B cell (primary cell): ENCODE data around the gene TBC1D23. TPM values are rescaled to one million over a fixed set of nuclear protein-coding genes. Genes with fewer than 3 reads are reported as not detected.

Source experiments
- ATAC-seq: fragments of 200-7000 bp; cut with Tn5 transposase; one replicate; pipeline ENCODE4 v1.10.0; 2021; ENCODE audit warnings: low read depth, mild to moderate bottlenecking, moderate number of reproducible peaks, moderate library complexity
- CTCF ChIA-PET: fragments of 350-600 bp; sonication (Branson Sonifier 250); formaldehyde crosslinking; loops from one replicate; lab custom pipeline; 2021; ENCODE audit warnings: antibody characterized with exemption, inconsistent platforms; lab: Charles Lee
- POLR2A ChIA-PET: fragments of 350-600 bp; sonication (Branson Sonifier 250); formaldehyde crosslinking; loops from one replicate; lab custom pipeline; 2021; ENCODE audit warnings: antibody characterized with exemption; lab: Charles Lee
- DNase-seq: peaks from one replicate; pipeline ENCODE4 v3.0.0; 2013
- H2AFZ ChIP-seq: 2 replicates; pipeline ENCODE4 v1.6.1; 2012; ENCODE audit warnings: mild to moderate bottlenecking, low read depth, low read length; ENCODE audit not compliant: insufficient read depth, poor library complexity, severe bottlenecking
- H3K27ac ChIP-seq, 2 donors: 1 replicate in 1 of 2; 2 replicates in 1 of 2; pipeline ENCODE4 v1.5.1; 2012 to 2013; ENCODE audit warnings: low read length in 2 of 2, mild to moderate bottlenecking in 2 of 2, moderate library complexity in 1 of 2
- H3K27me3 ChIP-seq, 4 experiments: fragments of 200-600 bp in 1 of 4; sonication (generic) in 1 of 4; replicated peaks in 1 of 4; 1 replicate in 2 of 4; 2 replicates in 2 of 4; pipeline versions ENCODE4 v1.6.1 to v1.7.0; 2013 to 2016; ENCODE audit warnings: low read length in 3 of 4, mild to moderate bottlenecking in 2 of 4, mixed read lengths in 1 of 4, moderate library complexity in 1 of 4; ENCODE audit not compliant: insufficient read depth in 4 of 4, control insufficient read depth in 3 of 4; ENCODE audit errors: control extremely low read depth in 1 of 4
- H3K36me3 ChIP-seq, 2 experiments: replicated peaks in 1 of 2; 1 replicate in 1 of 2; 2 replicates in 1 of 2; pipeline versions ENCODE4 v1.6.1 to v1.7.1; 2013; ENCODE audit warnings: low read length in 1 of 2; ENCODE audit not compliant: insufficient read depth in 2 of 2, control insufficient read depth in 1 of 2; ENCODE audit errors: control extremely low read depth in 1 of 2, extremely low read depth in 1 of 2
- H3K4me1 ChIP-seq, 2 donors: fragments of 200-600 bp in 1 of 2; sonication (generic) in 1 of 2; 1 replicate in 1 of 2; 2 replicates in 1 of 2; pipeline versions ENCODE4 v1.5.1 to v1.6.1; 2013 to 2017; ENCODE audit warnings: low read length in 2 of 2; ENCODE audit not compliant: control insufficient read depth in 2 of 2, insufficient read depth in 2 of 2
- H3K4me2 ChIP-seq: replicated peaks from 2 replicates; pipeline ENCODE3; 2012; ENCODE audit warnings: mild to moderate bottlenecking, low read depth, low read length; ENCODE audit not compliant: poor library complexity, severe bottlenecking
- H3K4me3 ChIP-seq, 5 experiments: fragments of 200-600 bp in 1 of 5; sonication (generic) in 1 of 5; 1 replicate in 3 of 5; 2 replicates in 2 of 5; pipeline versions ENCODE4 v1.5.1 to v1.7.0; 2011 to 2016; ENCODE audit warnings: low read length in 4 of 5, mild to moderate bottlenecking in 4 of 5, low read depth in 2 of 5, control low read depth in 1 of 5, moderate library complexity in 1 of 5; ENCODE audit not compliant: insufficient read depth in 1 of 5; ENCODE audit errors: control extremely low read depth in 1 of 5, extremely low read depth in 1 of 5
- H3K79me2 ChIP-seq: fragments of 200-600 bp; sonication (generic); one replicate; pipeline ENCODE4 v1.6.0; 2016; ENCODE audit warnings: low read length; ENCODE audit not compliant: control insufficient read depth, insufficient read depth
- H3K9ac ChIP-seq: fragments of 200-600 bp; sonication (generic); 2 replicates; pipeline ENCODE4 v1.6.1; 2017; ENCODE audit warnings: mild to moderate bottlenecking, low read length, moderate library complexity
- H3K9me3 ChIP-seq, 3 donors: one replicate each; pipeline versions ENCODE4 v1.6.1 to v1.7.1; 2013; ENCODE audit warnings: low read length in 2 of 3; ENCODE audit not compliant: control insufficient read depth in 2 of 3, insufficient read depth in 1 of 3; ENCODE audit errors: control extremely low read depth in 1 of 3
- H4K20me1 ChIP-seq: 2 replicates; pipeline ENCODE4 v1.6.0; 2012; ENCODE audit warnings: mild to moderate bottlenecking, low read length; ENCODE audit not compliant: insufficient read depth, control insufficient read depth, poor library complexity, severe bottlenecking
- H3K27ac Mint-ChIP-seq: one replicate; pipeline ENCODE4 v1.8.0; 2021; ENCODE audit warnings: mixed read lengths
- H3K27me3 Mint-ChIP-seq: one replicate; pipeline ENCODE4 v1.8.0; 2021; ENCODE audit warnings: mixed read lengths
- H3K4me1 Mint-ChIP-seq: one replicate; pipeline ENCODE4 v1.8.0; 2021; ENCODE audit warnings: mixed read lengths
- H3K4me3 Mint-ChIP-seq: one replicate; pipeline ENCODE4 v1.8.0; 2021; ENCODE audit warnings: mixed read lengths
- H3K9me3 Mint-ChIP-seq: one replicate; pipeline ENCODE4 v1.8.0; 2022; ENCODE audit warnings: mixed read lengths; ENCODE audit not compliant: insufficient read depth
- EZH2 ChIP-seq: IDR thresholded peaks from 2 replicates; pipeline ENCODE4 v1.6.1; 2012; ENCODE audit warnings: borderline replicate concordance, low read depth, mild to moderate bottlenecking, moderate library complexity, low read length; ENCODE audit not compliant: insufficient read depth, poor library complexity, severe bottlenecking
- intact Hi-C: fragments of 100-400 bp; cut with micrococcal nuclease; formaldehyde crosslinking; loops from one replicate; pipeline ENCODE4 v1.10.0; 2022
- polyA plus RNA-seq: library from polyadenylated mRNA; depleted of rRNA; stranded (reverse); fragments of >200 nt; gene quantifications from 2 replicates; pipeline ENCODE4 v1.2.3, GENCODE V29; 2012
- total RNA-seq, 2 donors: library from RNA; stranded (reverse); fragments of 120-200 nt in 1 of 2; gene quantifications; 1 replicate in 1 of 2; 2 replicates in 1 of 2; pipeline versions ENCODE4 v1.2.3 to v1.2.4, GENCODE V29; 2013 to 2022
- TF ChIP-seq, protein P1 (sequence below): fragments of 200-600 bp; IDR thresholded peaks from one replicate; pipeline ENCODE4 v1.8.0; 2022; ENCODE audit warnings: antibody characterized with exemption, mild to moderate bottlenecking

The TBC1D23 gene
- total and polyA plus RNA-seq, 2 donors (not counting 1 experiment from before 2014, with no cell fraction given), result 7.2 to 36.5 TPM

DNA sequence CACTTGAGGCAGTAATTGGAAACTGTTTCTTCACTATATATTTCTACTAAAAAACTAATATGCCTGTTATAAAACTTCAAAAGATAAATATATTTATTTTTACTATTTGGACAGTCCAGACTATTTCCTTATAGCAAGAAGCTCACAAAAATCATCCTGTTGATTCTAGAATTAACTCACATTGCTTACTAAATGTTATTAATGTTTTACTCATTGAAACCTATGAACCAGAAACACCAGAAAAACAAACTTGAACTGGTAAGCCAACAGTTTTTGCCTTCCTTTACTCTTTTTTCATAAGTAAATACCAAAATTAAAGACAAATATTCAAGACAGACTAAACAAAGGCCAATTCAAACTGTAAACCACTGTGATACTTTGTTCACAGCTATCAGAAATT, 113.7 kb downstream of the TBC1D23 start:
- H3K27ac Mint-ChIP-seq, result no peak overlapping the region
- DNase-seq (no peak), ATAC-seq (no peak)
- H3K4me3 ChIP-seq, result no peak overlapping the region
- no peaks in the 10 kb centered on the region for H3K9me3 ChIP-seq
- POLR2A ChIA-PET, result no interaction called here
- no peak overlapping the region for H3K4me3 Mint-ChIP-seq
- H2AFZ ChIP-seq, result no peak overlapping the region
- H3K27ac ChIP-seq, result no peak overlapping the region
- no peaks in the 10 kb centered on the region for H4K20me1 ChIP-seq
- no peaks in the 10 kb centered on the region for H3K4me1 ChIP-seq
- no peaks in the 10 kb centered on the region for H3K4me1 Mint-ChIP-seq
- H3K27me3 ChIP-seq, result no peaks in the 10 kb centered on the region
- peaks cover 12 to 49% of the 10 kb centered on the region in 2 experiments for H3K36me3 ChIP-seq
- H3K79me2 ChIP-seq, result no peaks in the 10 kb centered on the region
- TF ChIP-seq, protein P1, sequence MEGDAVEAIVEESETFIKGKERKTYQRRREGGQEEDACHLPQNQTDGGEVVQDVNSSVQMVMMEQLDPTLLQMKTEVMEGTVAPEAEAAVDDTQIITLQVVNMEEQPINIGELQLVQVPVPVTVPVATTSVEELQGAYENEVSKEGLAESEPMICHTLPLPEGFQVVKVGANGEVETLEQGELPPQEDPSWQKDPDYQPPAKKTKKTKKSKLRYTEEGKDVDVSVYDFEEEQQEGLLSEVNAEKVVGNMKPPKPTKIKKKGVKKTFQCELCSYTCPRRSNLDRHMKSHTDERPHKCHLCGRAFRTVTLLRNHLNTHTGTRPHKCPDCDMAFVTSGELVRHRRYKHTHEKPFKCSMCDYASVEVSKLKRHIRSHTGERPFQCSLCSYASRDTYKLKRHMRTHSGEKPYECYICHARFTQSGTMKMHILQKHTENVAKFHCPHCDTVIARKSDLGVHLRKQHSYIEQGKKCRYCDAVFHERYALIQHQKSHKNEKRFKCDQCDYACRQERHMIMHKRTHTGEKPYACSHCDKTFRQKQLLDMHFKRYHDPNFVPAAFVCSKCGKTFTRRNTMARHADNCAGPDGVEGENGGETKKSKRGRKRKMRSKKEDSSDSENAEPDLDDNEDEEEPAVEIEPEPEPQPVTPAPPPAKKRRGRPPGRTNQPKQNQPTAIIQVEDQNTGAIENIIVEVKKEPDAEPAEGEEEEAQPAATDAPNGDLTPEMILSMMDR, result no peak
- no peak for TF ChIP-seq EZH2
- intact Hi-C loops, result no loop called here
- H3K27me3 Mint-ChIP-seq, result no peaks in the 10 kb centered on the region
- H3K9me3 Mint-ChIP-seq, result no peaks in the 10 kb centered on the region
- no peak overlapping the region for H3K4me2 ChIP-seq
- H3K9ac ChIP-seq, result no peak overlapping the region
- CTCF ChIA-PET, result no interaction called here

Other genes starting within 250 kb of the TBC1D23 start
- 0.24 and 0.32 TPM in 2 replicates for gene FILIP1L, start 146.5 kb upstream of the TBC1D23 start, total RNA-seq
- 0.22 and 0.48 TPM in 2 replicates for gene FILIP1L, start 146.5 kb upstream of the TBC1D23 start, polyA plus RNA-seq
- 34.4 and 36.5 TPM in 2 replicates for gene NIT2, start 73.8 kb downstream of the TBC1D23 start, total RNA-seq
- 32.4 and 40.3 TPM in 2 replicates for gene NIT2, start 73.8 kb downstream of the TBC1D23 start, polyA plus RNA-seq
- 28.8 and 30.0 TPM in 2 replicates for gene TOMM70, start 140.1 kb downstream of the TBC1D23 start, total RNA-seq
- 6.9 and 7.2 TPM in 2 replicates for gene TOMM70, start 140.1 kb downstream of the TBC1D23 start, polyA plus RNA-seq
- 1.6 and 1.9 TPM in 2 replicates for gene LNP1, start 140.5 kb downstream of the TBC1D23 start, total RNA-seq
- 0.39 and 0.94 TPM in 2 replicates for gene LNP1, start 140.5 kb downstream of the TBC1D23 start, polyA plus RNA-seq
- gene TMEM45A, start 231.6 kb downstream of the TBC1D23 start, total RNA-seq, result 0.15 and 0.20 TPM in 2 replicates
- gene TMEM45A, start 231.6 kb downstream of the TBC1D23 start, polyA plus RNA-seq, result 0.04 TPM in 1 of 2 replicates, not detected in the other